ENCODE results near the gene PRKN.
"Not testable (repeated sequence)": the region's sequence is repeated elsewhere in the genome, so short reads cannot be mapped to it uniquely, and the experiment has no call there.

PRKN gene

DNA sequence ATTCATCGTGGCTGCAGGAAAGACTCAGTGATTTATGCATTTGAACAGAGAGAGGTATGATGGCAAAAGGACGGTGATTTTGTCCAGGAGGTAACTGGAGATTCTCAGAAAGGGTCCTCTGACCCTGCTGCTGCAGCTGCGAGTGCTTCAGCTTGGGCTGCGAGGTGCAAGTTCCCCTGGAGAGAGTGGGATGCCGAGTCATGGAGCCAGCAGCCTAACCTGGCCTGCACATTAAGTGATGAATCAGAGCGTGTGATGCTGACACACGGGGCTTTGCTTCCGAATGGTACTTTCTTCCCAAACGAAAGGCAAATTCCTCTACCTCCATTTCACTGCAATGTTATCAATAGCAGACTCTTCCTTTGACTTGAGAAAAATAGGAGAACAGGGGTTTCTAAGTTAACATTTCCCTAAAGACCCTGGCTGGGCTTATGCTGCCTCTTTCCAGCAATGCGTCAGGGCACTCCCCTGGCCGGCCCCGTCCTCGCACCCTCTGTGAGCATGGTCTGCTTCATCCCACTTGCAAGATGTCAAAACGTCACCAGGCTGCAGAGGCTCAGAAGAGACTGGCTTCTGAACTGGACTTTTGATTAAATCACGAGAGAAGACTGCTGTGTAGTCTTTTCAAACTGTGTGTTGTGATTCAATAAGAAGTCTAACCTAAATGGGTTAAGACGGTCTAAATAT is 825.7 kb downstream of the PRKN start:
- DNase-seq (ENCODE audit: low read depth): no peak

DNA sequence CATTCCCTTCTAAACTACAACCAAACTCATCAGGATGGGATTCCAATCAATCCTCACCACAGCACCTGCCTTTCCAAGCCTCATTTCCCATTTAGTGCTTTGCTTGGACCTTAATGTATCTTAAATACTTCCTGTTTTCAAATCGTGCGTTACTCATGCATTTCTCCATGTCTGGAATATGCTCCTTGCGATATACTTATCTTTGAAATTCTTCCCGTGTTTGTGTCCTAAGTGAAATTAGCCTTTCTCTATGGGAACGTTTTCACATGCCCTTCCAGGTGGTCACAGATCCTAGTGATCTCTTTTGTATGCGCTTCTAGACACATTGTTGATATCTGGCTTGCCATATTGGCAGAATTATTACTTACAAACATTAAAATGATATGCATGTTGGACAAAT is 833.1 kb downstream of the PRKN start:
- no peak for DNase-seq (ENCODE audit: low read depth)

- no peak for DNase-seq (ENCODE audit: low read depth)
These were observed 836.0 kb downstream of the PRKN start for GRCh38 chr6:161891542-161891941.

DNA sequence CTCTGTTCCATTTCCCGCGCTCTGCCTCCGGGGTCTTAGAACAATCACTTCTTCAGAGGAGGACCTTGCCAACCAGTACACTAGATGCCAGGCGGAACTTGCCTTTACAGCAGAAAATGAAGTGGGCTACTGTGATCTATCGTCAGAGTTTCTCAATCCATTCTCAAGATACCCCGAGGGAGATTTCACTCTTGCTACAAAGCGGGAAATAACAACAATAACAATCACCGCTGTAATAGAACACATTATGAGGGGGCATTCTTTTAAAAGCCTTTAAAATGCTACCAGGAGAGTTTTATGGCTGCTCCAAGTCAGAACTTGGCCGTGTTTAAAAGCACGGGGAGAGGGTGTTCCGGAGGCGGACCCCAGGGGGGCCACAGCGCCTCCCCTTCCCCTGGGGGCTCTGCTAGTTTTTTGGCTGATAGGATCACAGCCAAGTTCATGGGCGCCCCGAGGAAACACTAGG is 836.7 kb downstream of the PRKN start:
- no peak for DNase-seq (ENCODE audit: low read depth)

DNA sequence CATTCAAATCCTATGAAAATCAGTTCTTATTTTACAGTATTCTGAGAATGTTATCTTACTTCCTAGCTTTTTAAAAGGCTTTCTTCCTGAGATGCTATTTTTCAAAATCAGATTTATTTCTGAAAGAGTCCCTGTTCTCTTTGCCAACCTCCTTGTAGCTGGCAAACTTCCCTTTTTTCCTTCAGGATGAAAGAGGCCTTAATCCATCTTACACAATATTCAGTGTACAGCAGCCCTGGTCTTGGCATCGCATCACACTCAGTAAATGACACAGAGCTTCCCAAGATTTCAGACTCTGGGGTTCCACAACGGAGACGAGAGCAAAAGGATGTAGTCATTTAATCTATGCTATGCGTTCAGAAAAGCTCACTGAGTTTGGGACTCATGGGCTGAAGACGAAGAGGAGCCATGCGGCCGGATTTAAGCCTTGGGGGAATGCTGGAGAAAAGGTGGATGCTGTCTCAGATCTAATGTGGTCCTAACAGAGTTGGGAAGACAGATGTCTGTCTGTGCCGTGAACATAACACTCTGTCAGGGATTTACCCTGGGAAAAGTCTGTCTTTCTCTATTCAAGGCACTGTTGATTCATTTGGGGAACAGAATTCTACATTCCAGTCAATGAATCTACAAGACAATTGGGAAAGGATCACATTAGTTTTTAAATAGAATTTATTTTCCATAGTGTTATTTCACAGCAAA is 837.3 kb downstream of the PRKN start:
- DNase-seq (ENCODE audit: low read depth): no peak

GRCh38 chr6:161889324-161889723 is 838.2 kb downstream of the PRKN start:
- DNase-seq (ENCODE audit: low read depth): no peak

- not testable (repeated sequence) for DNase-seq (ENCODE audit: low read depth)
These were observed 841.0 kb downstream of the PRKN start for GRCh38 chr6:161886545-161886944.

DNA sequence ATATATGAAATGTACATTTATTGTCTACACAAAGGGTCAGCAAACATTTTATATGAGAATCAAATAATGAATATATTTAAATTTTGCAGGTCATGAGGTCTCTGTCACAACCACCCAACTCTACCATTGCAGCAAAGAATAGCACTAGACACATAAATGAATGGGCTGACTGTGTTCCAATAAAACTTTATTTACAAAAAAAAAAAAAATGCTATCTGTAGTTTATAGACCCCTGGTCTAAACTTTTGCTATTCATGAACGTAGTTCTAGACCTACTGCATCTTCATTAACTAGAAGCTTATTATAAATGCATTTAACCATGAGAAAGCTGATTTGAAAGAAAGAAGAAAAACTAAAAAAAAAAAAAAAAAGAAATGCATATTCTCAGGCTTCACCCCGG is 842.8 kb downstream of the PRKN start:
- DNase-seq (ENCODE audit: low read depth): no peak

DNA sequence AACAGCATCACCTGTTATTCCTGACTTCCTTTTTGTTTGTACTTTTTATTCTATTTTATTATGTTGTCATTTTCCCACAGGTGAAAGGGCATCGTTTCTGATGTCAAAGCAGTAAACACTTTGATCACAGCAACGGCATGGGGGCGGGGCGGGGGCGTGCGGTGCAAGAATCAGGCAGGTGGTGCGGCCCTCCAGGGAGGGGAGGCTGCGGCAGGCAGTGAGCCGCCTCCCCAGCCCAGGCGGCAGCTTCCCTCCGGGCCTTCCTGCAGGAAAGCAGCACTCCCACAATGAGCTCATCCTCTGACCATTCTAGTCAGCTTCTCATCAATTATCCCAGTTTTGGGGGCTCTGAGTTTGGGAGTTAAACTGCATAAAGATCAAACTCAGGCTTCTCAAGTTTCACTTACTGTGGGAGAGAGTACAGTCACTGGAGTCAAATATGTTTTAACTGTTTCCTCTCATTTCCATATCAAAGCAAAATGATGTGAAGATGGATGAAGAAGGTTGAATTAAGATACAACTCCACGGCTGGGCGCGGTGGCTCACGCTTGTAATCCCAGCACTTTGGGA is 845.3 kb downstream of the PRKN start:
- no peak for DNase-seq (ENCODE audit: low read depth)

GRCh38 chr6:161880056-161880455 is 847.5 kb downstream of the PRKN start:
- no peak for DNase-seq (ENCODE audit: low read depth)

- DNase-seq (ENCODE audit: low read depth): no peak
These were observed 851.3 kb downstream of the PRKN start for GRCh38 chr6:161876231-161876630.

DNA sequence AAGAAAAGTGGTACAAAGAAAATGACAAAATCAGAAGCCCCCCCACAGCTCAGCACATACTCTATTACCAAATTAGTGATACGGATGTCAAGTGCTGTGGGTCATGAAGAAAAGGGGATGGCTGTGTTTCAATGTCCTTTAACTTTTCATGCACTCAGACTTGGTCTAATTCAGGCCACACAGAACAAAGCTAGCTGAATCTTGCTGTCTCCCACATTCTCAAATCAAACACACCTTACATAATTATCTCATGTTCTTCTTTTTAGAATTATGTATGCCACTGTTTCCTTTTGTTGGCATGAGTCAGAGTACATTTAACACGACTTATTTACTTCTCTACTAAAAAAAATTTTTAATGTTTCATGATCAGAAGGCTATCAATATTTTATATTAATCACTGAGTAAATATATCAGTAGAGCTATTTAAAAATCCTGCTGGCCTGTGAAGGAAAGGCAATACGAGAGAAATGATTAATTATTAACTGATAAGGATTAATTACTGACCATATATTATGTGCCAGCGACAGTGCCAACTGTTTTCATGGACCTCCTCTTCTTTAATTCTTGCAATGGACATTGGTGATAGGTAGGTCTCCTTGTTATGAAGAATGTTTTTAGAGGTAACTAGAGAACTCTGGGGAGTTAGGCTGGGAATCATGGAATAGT is 857.2 kb downstream of the PRKN start:
- no peak for DNase-seq (ENCODE audit: low read depth)

GRCh38 chr6:161869491-161869890 is 858.1 kb downstream of the PRKN start:
- no peak for DNase-seq (ENCODE audit: low read depth)

GRCh38 chr6:161866570-161866969 is 861.0 kb downstream of the PRKN start:
- no peak for DNase-seq (ENCODE audit: low read depth)

GRCh38 chr6:161861061-161861460 is 866.5 kb downstream of the PRKN start:
- not testable (repeated sequence) for DNase-seq (ENCODE audit: low read depth)

- no peak for DNase-seq (ENCODE audit: low read depth)
These were observed 873.9 kb downstream of the PRKN start for GRCh38 chr6:161853657-161854056.

- not testable (repeated sequence) for DNase-seq (ENCODE audit: low read depth)
These were observed 876.1 kb downstream of the PRKN start for GRCh38 chr6:161851486-161851885.

GRCh38 chr6:161850562-161850961 is 877.0 kb downstream of the PRKN start:
- no peak for DNase-seq (ENCODE audit: low read depth)

DNA sequence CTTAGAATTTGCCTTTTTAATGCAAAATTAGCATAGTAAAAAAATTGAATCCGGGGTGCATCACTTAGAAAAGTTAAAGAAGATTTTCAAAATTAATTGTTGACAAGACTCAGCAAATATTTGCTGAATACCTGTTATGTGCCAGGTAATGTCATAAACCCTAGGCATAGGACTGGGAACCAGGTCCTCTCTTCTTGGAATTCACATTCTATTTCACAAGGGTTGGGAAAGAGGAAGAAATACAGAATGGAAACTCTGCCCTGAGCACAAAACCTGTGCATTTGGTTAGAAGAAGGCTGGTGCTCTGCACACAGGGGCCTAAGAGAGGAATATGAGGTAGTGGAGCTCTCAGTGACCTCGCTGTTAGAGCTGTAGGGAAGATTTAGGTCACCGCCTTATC is 879.9 kb downstream of the PRKN start:
- no peak for DNase-seq (ENCODE audit: low read depth)

DNA sequence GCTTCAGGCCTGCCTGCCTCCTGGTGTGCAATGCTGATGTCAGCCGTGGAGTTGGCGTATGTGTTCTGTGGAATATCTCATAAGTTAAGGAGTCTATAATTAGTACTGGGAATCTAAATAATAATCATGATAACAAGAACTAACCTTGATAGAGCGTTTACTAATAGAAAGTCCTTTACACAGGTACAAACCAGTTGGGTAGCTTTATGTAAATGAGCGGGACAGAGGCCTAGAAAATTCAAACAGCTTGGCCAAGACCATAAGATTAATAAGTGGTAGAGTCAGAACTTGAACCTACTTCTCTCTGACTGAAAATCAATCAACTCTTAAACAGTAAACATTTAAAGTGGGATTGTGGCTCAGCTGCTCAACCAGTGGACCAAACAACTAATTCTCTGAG is 882.8 kb downstream of the PRKN start:
- DNase-seq (ENCODE audit: low read depth): no peak

DNA sequence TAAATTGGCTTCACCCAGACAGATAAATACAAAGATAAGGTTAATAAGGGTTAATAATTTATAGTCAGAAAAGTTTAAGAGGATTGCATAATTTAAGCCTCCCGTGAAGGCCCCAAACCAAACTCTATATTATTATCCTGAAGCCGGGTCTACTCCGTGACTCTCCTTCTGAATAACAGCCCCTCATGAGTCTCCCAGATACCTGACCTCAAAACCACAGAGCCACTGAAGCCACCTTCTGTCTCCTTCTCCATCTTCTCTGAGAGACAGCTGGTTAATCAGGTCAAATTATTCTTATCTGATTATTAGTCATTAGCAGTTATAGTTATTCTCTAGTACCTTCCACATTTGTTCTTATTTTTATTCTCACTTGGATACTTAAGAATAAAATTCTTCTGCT is 884.5 kb downstream of the PRKN start:
- no peak for DNase-seq (ENCODE audit: low read depth)

DNA sequence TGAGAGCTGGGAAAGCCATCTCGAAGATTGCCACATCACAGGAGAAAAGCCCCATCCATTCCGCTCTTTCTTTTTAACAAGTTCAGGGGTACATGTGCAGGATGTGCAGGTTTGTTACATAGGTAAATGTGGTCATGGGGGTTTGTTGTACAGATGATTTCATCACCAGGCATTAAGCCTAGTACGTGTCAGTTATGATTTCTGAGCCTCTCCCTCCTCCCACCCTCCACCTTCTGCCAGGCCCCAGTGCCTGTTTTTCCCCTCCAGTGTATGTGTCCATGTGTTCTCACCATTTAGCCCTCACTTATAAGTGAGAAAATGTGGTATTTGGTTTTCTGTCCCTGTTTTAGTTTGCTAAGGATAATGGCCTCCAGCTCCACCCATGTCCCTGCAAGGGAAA is 887.2 kb downstream of the PRKN start:
- DNase-seq (ENCODE audit: low read depth): no peak

Data from stimulated activated CD8-positive, alpha-beta memory T cell treated with anti-CD3 and anti-CD28 coated beads, Interleukin-12 subunit alpha, Interleukin-12 subunit beta, amount 100 ng/mL, for 4 hours (primary cell).